Stimulated activated CD8-positive, alpha-beta memory T cell treated with anti-CD3 and anti-CD28 coated beads, Interleukin-7, amount 100 ng/mL, for 1 hour (primary cell): ENCODE results near the gene RAB26.
"Not testable (repeated sequence)": the region's sequence is repeated elsewhere in the genome, so short reads cannot be mapped to it uniquely, and the experiment has no call there.

Source experiments
- DNase-seq, 2 donors: peaks; one replicate each; pipeline ENCODE4 v3.0.0-alpha.2; 2020; ENCODE audit warnings: low read depth in 2 of 2

RAB26 gene

GRCh38 chr16:2117341-2117740, 31.1 kb upstream of the RAB26 start:
- DNase-seq, result not testable (repeated sequence)

DNA sequence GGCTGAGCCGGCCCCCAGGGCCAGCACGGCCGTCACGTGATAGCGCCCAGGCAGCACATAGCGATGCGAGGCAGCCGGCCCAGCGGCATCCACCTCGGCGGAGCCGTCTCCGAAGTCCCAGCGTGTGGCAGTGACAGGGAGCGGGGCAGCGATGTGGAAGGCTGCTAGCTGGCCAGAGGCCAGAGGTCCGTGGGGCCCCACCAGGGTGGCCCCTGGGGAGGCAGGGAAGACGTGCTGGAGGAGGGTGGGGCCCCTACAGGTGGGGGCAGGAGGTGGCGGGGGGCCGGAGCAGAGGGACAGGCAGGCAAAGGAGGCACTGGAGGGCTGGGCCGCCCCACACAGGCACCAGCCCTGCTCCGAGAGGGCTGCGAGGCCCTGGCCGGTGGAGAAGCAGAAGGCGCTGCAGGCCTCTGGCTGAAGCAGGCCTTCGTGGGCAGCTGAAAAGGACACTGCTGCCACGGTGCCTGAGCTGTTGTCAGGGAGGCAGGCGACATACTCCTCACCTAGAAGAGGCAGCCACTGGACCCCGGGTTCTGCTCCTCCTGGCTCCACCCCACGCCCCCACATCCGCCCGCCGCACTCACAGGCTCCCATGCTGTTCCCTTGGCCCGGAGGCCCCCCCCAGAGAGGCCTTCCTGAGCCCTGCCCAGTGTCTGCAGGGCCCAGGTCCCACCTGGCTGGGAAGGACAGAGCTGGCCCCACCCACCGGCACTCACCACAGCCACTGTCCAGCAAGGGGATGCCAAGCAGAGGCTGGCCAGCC, 30.3 kb upstream of the RAB26 start:
- DNase-seq, result not testable (repeated sequence)

GRCh38 chr16:2121325-2121724, 27.1 kb upstream of the RAB26 start:
- DNase-seq, result not testable (repeated sequence)

DNA sequence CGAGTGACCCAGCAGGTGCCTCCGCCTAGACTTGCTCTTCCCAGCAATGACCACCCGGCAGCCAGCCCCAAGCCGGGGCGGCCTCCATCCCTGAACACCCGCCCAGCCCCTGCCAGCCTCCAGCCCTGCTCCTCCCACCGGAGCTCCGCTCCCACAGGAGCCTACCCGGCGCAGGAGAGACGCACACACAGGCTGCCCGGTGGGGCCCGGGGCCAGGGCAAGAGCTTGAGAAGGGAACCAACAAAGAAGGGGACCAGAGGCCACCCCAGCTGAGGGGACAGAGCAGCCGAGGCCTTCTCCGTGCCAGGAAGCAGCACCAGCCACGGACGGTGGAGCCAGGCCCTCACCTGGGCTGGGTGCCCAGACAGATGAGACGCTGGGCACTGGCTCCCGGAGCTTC, 26.6 kb upstream of the RAB26 start:
- DNase-seq, result no peak

- DNase-seq, result no peak
Measured at GRCh38 chr16:2122429-2122828, 26.0 kb upstream of the RAB26 start.

- not testable (repeated sequence) for DNase-seq
Measured at GRCh38 chr16:2122934-2123683, 25.3 kb upstream of the RAB26 start.

GRCh38 chr16:2123706-2124376, 24.6 kb upstream of the RAB26 start:
- DNase-seq, result not testable (repeated sequence)

DNA sequence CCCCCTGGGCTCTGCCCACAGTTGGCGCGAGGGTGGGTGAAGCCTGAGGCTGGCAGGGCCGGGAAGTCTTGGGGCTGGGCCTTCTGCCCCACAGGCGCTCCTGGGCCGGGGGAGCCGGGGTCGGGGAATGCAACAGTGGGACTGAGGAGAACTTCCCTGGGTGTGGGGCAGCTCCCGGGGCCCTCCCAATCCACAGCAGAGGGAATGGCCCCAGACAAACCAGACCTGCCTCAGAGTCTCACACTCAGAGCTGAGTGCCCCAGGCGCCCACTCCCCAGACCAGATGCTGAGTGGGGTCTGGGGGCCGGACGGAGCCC, 24.1 kb upstream of the RAB26 start:
- not testable (repeated sequence) for DNase-seq

DNA sequence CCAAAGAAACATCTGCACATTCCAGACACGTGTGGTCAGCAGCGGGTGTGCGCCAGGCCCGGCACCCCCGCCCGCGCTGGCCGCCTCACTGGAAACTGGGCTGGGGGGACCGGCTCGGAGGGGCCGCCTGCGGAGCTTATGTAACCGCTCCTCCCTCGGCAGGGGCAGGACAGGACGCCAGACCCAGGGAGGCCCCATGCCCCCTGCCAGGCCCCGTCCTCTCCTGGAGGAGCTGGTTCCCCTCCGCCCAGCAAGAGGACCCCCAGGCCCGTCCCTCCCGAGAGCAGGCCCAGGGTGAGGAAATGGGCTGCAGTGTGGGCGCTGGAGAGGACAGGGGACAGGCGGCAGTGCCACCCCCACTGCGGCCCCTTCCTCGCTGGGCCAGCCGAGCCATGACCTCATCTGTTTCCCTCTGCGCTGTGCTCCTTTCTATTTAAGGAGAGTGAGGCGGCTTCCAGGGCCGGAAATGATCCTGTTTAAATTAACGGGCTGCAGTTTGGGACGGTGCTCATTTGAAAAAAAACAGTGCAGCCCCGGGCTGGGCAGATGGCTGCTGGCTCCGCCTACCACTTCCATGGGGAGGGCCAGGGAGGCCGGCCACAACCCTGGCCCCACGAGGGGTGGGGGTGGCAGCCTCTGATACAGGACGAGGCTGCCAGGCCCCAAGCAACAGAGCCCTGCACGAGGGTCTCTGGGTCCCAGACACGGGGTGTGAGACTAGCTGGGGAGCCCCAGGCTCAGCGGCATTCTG, 23.6 kb upstream of the RAB26 start:
- DNase-seq, result not testable (repeated sequence)

DNA sequence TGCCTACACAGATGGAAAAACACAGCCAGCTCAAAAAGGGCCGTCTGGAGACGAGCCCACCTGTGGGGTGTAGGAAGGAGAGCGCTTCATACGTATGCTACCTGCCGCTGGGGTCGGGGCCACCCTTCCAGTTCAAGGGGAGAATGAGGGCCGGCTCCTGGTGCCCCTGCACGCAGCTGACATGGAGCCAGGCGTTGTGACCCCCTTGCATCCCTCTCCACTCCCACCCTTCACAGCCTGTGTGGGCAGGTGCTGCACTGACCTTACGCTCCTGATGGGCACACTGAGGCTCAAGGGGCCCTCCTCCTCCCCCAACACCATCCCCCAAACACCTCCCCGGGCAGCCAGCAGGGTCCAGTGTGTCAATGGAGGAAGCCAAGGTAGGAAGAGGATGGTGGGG, 22.8 kb upstream of the RAB26 start:
- DNase-seq, result not testable (repeated sequence)

DNA sequence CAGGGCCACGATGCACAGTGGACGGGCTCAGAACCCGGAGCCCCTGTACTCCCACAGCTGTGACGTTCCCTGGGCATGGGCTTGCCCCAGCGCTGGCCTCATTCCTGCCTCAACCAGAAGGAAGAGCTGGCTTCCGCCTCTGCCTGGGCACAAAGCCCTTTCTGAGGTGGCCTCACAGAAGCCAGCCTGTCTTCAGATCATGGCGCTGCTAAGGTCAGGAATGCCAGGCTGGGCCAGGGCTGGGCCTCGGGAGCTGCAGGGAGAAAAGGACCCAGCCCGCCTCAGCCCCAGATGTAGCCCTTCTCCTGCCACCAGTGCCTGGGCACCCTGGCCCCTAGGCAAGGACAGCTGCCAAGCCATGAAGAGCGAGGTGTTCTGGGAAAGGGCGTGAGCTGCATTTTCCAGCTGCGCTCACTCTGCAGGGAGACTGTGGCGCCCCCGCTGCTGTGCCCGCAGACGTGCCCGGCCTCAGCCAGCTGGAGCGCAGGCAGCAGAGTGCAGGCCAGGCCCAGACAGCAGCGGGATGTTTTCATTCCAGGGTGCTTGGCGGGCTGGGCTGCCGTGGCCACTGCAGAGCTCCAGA, 22.2 kb upstream of the RAB26 start:
- DNase-seq, result not testable (repeated sequence)

GRCh38 chr16:2126928-2127556, 21.4 kb upstream of the RAB26 start:
- not testable (repeated sequence) for DNase-seq

DNA sequence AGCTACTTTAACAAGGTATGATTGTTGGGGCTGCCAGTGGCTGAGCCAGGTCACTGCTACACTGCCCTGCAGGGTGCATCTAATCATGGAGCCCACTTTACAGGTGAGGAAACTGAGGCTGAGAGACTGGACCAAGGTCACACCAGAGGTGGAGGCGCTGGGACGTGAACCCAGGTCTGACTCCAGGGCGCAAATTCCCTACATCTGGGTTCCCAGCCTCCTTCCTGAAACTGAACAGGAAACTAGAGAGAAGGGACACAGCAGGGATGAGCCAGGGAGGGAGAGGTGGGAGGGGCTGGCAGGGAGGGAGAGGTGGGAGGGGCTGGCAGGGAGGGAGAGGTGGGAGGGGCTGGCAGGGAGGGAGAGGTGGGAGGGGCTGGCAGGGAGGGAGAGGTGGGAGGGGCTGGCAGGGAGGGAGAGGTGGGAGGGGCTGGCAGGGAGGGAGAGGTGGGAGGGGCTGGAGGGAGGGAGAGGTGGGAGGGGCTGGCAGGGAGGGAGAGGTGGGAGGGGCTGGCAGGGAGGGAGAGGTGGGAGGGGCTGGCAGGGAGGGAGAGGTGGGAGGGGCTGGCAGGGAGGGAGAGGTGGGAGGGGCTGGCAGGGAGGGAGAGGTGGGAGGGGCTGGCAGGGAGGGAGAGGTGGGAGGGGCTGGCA, 20.7 kb upstream of the RAB26 start:
- not testable (repeated sequence) for DNase-seq

- DNase-seq, result not testable (repeated sequence)
Measured at GRCh38 chr16:2129251-2129650, 19.2 kb upstream of the RAB26 start.

GRCh38 chr16:2129890-2130447, 18.5 kb upstream of the RAB26 start:
- not testable (repeated sequence) for DNase-seq

DNA sequence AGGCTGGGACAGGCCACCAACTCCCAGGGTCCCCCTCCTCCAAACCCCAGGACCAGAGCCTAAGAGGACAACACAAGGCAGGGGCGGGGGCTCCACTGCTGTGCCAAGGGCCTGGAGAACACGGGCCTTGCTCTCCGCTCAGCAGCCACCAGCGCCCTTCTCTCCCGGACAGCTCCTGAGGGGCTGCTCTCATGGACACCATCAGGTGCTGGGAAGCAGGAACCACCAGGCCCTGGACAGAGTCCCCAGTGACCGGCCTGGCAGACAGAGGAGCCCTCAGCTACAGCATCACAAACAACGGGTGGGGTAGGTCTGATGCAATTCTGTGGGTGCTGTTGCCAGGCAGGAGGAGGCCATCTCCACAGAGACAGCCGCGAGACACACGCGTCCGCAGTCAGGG, 14.6 kb upstream of the RAB26 start:
- not testable (repeated sequence) for DNase-seq

DNA sequence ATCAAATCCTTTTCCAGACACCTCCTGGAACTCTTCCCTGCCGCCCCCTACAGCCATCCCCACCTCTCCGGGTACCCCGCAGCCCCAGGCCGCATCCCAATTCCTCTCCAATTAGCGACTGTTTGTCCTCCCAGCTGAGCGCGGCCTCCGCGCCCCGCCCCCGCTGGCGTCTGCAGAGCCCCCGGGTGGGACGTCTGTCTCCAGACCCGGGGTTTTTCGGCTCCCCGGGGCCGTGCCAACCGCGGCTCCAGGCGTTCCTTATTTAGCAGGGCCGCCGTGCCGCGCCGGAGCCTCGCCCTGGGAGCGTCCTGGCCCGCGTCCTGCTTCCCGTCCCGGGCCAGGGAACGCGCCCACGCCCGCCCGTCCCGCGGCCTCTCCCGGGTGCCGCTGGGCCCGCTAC, 13.4 kb upstream of the RAB26 start:
- DNase-seq, result not testable (repeated sequence)

DNA sequence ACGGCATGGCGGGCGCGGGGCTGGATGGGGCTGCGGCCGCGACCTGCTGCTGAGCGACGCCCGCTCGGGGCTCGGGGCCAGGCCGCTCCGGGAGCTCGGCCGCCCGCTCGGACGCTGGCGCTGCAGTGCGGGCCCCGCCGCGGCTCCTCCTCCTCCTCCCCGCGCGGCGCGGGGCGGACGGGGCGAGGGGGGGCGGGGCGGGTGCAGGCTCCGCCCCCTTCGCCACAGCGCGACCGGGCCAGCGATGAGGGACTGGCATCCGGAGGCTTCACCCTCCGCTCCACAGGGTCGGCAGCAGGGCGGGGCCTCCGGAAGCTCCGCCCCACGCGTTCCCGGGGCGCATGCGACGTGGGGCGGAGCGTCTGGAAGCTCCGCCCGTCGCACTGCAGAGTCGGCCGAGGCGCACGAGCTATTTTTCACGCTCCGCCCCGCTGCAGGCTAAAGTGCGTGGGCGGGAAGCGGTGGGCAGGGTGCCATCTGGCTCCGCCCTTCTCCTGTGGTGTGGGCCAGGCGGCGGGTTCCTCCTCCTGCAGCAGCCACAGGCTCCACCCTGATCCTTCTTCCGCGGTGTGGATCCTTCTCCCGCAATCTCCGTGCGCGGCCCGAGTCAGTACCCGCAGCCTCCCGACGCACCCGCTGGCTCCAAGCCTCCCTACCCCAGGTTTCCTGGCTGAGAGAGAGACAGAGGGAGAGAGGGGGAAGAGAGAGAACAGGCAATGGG, 12.5 kb upstream of the RAB26 start, which contains the start of gene PKD1:
PKD1 (minus strand) TSS at position 129 of the 721 bp plus-strand sequence. CDS start 209 bp downstream, outside the sequence.
- peak; percentile 94 to 97 for DNase-seq
